Stimulated activated CD8-positive, alpha-beta memory T cell treated with anti-CD3 and anti-CD28 coated beads, Interleukin-15, amount 100 ng/mL, for 24 hours (primary cell): ENCODE data around the gene GFOD2.

Source experiments
- DNase-seq: peaks from one replicate; pipeline ENCODE4 v3.0.0-alpha.2; 2020; ENCODE audit warnings: low read depth

The GFOD2 gene

GRCh38 chr16:67669499-67670101 is 49.5 kb downstream of the GFOD2 start:
- no peak for DNase-seq

- no peak for DNase-seq
Observed at GRCh38 chr16:67668495-67669157, 50.5 kb downstream of the GFOD2 start.

GRCh38 chr16:67667817-67668494 is 51.2 kb downstream of the GFOD2 start:
- DNase-seq = peak; percentile 41

- no peak for DNase-seq
Observed at GRCh38 chr16:67667453-67667816, 51.7 kb downstream of the GFOD2 start.

- peak; percentile 53 for DNase-seq
Observed at GRCh38 chr16:67666559-67667452, 52.3 kb downstream of the GFOD2 start, which contains the start of the genes C16orf86 and ENKD1. C16orf86 (plus strand) TSS chr16:67666814; CDS start chr16:67666971, 157 bp downstream. ENKD1 (minus strand) TSS chr16:67666750; CDS start chr16:67666442, 308 bp downstream.

GRCh38 chr16:67666032-67666551 is 53.0 kb downstream of the GFOD2 start:
- DNase-seq = no peak

- DNase-seq = no peak
Observed at GRCh38 chr16:67665598-67665997, 53.5 kb downstream of the GFOD2 start.

GRCh38 chr16:67664871-67665270 is 54.2 kb downstream of the GFOD2 start:
- no peak for DNase-seq

GRCh38 chr16:67664258-67664657 is 54.9 kb downstream of the GFOD2 start:
- DNase-seq = no peak

- DNase-seq = no peak
Observed at GRCh38 chr16:67663877-67664222, 55.3 kb downstream of the GFOD2 start.

- no peak for DNase-seq
Observed at GRCh38 chr16:67663151-67663876, 55.8 kb downstream of the GFOD2 start.

- no peak for DNase-seq
Observed at GRCh38 chr16:67662653-67663010, 56.5 kb downstream of the GFOD2 start.

- DNase-seq = no peak
Observed at GRCh38 chr16:67661886-67662652, 57.0 kb downstream of the GFOD2 start.

- DNase-seq = no peak
Observed at GRCh38 chr16:67661101-67661761, 57.9 kb downstream of the GFOD2 start.

- DNase-seq = peak; percentile 85
Observed at GRCh38 chr16:67660564-67661028, 58.5 kb downstream of the GFOD2 start, which contains the start of gene PARD6A. PARD6A (plus strand) TSS chr16:67660960; CDS start chr16:67661039, 79 bp downstream.

- DNase-seq = peak; percentile 88
Observed at GRCh38 chr16:67659675-67660563, 59.2 kb downstream of the GFOD2 start, which contains the start of gene ACD. ACD (minus strand) TSS chr16:67660260; CDS start chr16:67660220, 40 bp downstream.

- DNase-seq = no peak
Observed at GRCh38 chr16:67658849-67659674, 60.1 kb downstream of the GFOD2 start.
